Natural killer cell treated with Interleukin-12 subunit alpha and Interleukin-12 subunit beta and Interleukin-15 and Interleukin-18, amount 100 ng/mL, for 72 hours (primary cell): ENCODE measurements around the gene STARD4. TPM values are rescaled to one million over a fixed set of nuclear protein-coding genes. Genes with fewer than 3 reads are reported as not detected.

Source experiments
- total RNA-seq, 2 donors: library from RNA; stranded (reverse); gene quantifications; one replicate each; pipeline ENCODE4 v1.2.3, GENCODE V29; 2022

STARD4 gene
- total RNA-seq, 2 donors from 2014 or later = 41.6 to 102 TPM

Other genes starting within 250 kb of the STARD4 start
- 1 to 10 TPM; 5.5 to 7.7 TPM for gene NREP, start 244.7 kb upstream of the STARD4 start, total RNA-seq